AG04450 (cell line): ENCODE data around the gene VAMP8. TPM values are rescaled to one million over a fixed set of nuclear protein-coding genes. Genes with fewer than 3 reads are reported as not detected.
"Not testable (repeated sequence)": the region's sequence is repeated elsewhere in the genome, so short reads cannot be mapped to it uniquely, and the experiment has no call there.

Experiments
- CTCF ChIA-PET: fragments of 300-600, 350-600 bp; formaldehyde crosslinking; extraction: SDS; loops from one replicate; lab custom pipeline; 2022; ENCODE audit warnings: antibody characterized with exemption, inconsistent platforms; lab: Charles Lee
- POLR2A ChIA-PET: fragments of 350-600 bp; formaldehyde crosslinking; extraction: SDS; loops from one replicate; lab custom pipeline; 2021; ENCODE audit warnings: antibody characterized with exemption, inconsistent platforms; lab: Yijun Ruan, JAX
- DNase-seq: peaks from one replicate; pipeline ENCODE4 v3.0.0-alpha.2; 2011; ENCODE audit warnings: low read depth, low spot score
- H3K27ac ChIP-seq: one replicate; pipeline ENCODE4 v1.5.1; 2012; ENCODE audit warnings: low read depth, low read length, control low read depth
- H3K27me3 ChIP-seq: one replicate; pipeline ENCODE4 v1.6.0; 2012; ENCODE audit warnings: low read length; ENCODE audit not compliant: control insufficient read depth, insufficient read depth
- H3K4me3 ChIP-seq: 2 replicates; pipeline ENCODE4 v1.5.1; 2011; ENCODE audit warnings: mild to moderate bottlenecking, low read depth, low read length, control low read depth
- H3K9me3 ChIP-seq: 2 replicates; pipeline ENCODE4 v1.5.1; 2012; ENCODE audit warnings: low read length; ENCODE audit not compliant: control insufficient read depth, insufficient read depth
- polyA plus RNA-seq: library from polyadenylated mRNA; depleted of rRNA; stranded (reverse); fragments of >200 nt; gene quantifications from 2 replicates; pipeline ENCODE4 v1.2.3, GENCODE V29; 2011
- TF ChIP-seq, protein P1 (sequence below): IDR thresholded peaks from 2 replicates; pipeline ENCODE4 v1.5.1; 2011; ENCODE audit warnings: low read depth, low read length, control low read depth, inconsistent platforms

VAMP8 gene
- polyA plus RNA-seq, 1 experiment: 3.6 TPM

DNA sequence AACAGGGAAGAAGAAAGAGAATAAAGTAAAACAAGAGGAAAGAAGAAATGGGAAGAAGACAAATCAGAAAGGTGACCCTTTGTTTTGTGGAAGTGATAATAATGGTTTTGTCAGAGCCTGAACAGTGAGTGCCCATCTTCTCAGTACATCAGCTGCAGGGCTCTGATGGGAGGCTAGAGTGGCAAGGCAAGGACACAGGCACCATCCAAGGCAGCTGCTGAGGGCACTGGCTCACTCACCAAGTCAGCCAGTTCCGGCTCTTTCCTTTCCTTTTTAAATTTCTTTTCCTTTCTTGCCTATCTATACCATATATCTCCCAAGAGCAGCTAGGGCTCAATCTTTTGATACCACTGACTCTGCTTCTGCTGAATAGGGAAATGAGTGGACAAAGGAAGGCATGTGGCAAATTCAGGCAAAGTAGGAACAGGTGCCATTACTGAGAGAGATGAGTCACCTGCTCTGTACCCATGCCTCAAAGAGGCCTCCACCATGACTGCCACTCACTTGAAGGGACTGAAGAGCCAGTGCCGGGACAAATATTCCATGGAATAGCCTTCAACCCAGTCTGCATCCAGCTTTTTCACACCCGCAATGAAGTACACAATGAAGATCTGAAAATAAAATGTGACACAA lies 22.3 kb upstream of the VAMP8 start:
- ChIA-PET POLR2A (no interaction called here), CTCF (interaction anchor here (1.4 kb wide), 1 partner anchor 202 kb away, joined by 3 read pairs; no protein-coding TSS in a partner anchor)
- no peak overlapping the region for H3K4me3 ChIP-seq
- no peak overlapping the region for H3K27ac ChIP-seq
- H3K27me3 ChIP-seq: no peaks in the 10 kb centered on the region
- TF ChIP-seq, protein P1, sequence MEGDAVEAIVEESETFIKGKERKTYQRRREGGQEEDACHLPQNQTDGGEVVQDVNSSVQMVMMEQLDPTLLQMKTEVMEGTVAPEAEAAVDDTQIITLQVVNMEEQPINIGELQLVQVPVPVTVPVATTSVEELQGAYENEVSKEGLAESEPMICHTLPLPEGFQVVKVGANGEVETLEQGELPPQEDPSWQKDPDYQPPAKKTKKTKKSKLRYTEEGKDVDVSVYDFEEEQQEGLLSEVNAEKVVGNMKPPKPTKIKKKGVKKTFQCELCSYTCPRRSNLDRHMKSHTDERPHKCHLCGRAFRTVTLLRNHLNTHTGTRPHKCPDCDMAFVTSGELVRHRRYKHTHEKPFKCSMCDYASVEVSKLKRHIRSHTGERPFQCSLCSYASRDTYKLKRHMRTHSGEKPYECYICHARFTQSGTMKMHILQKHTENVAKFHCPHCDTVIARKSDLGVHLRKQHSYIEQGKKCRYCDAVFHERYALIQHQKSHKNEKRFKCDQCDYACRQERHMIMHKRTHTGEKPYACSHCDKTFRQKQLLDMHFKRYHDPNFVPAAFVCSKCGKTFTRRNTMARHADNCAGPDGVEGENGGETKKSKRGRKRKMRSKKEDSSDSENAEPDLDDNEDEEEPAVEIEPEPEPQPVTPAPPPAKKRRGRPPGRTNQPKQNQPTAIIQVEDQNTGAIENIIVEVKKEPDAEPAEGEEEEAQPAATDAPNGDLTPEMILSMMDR: no peak
- DNase-seq: no peak
- H3K9me3 ChIP-seq: no peaks in the 10 kb centered on the region

DNA sequence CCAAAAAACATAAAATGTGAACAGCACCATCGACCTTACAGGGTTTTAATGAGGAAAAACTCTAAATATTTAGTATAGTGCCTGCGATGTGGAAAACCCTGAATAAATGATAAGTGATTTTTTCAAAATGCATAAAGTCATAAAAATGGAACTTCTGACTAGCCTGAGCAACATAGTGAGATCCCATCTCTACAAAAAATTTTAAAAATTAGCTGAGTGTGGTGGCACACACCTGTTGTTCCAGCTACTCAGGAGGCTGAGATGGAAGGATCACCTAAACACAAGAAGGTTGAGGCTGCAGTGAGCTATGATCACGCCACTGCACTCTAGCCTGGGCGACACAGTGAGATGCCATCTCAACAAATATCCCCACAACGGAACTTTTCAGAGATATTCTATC lies 20.3 kb upstream of the VAMP8 start:
- CTCF ChIA-PET: interaction anchor here (1.1 to 1.4 kb wide), 2 partner anchors 136 to 202 kb away, joined by 3 to 4 read pairs; partner anchors contain the start of genes ELMOD3 and RETSAT
- H3K9me3 ChIP-seq: no peaks in the 10 kb centered on the region
- no peak for DNase-seq
- TF ChIP-seq, protein P1: no peak
- POLR2A ChIA-PET: interaction anchor here (1.3 to 1.6 kb wide), 3 partner anchors 11 to 18 kb away, joined by 3 to 6 read pairs (median 4); partner anchors contain the start of gene MAT2A
- no peak overlapping the region for H3K4me3 ChIP-seq
- no peak overlapping the region for H3K27ac ChIP-seq
- no peaks in the 10 kb centered on the region for H3K27me3 ChIP-seq

DNA sequence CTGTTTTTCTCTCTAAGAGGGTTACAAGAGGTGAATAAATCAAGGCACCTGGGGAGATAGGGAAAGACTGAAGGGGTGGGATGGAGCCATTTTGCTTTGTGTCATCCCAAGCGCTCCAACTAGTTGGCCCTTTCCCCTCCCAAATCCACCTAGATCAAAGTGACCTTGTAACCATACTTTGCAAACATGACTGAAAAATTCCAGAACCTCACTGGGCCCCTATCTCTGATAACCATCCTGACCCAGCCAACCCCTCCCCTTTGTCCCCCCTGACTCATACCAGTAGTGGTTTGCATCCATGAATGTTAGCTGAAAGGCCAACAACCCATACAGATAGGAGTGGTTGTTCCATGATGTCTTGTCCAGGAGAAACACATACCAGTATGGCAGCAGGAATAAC lies 19.2 kb upstream of the VAMP8 start:
- DNase-seq: no peak
- ChIA-PET POLR2A (interaction anchor here (1.6 kb wide), 1 partner anchor 20 kb away, joined by 4 read pairs; the partner anchor contains the start of gene MAT2A), CTCF (no interaction called here)
- TF ChIP-seq, protein P1: no peak
- H3K4me3 ChIP-seq: no peak overlapping the region
- H3K27me3 ChIP-seq: no peaks in the 10 kb centered on the region
- no peak overlapping the region for H3K27ac ChIP-seq
- no peaks in the 10 kb centered on the region; the same call in 1 of the 2 replicates for H3K9me3 ChIP-seq

DNA sequence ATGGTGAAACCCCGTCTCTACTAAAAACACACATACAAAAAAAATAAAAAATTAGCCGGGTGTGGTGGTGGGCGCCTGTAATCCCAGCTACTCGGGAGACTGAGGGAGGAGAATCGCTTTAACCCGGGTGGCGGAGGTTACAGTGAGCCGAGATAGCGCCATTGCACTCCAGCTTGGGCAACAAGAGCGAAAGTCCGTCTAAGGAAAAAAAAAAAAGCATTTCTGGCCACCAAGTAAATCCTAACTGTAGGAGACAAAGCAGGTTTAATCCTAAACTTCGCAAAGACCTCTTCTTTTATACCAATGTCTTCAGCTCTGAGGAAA lies 17.0 kb upstream of the VAMP8 start:
- peak overlapping the region; percentile 92 for H3K4me3 ChIP-seq
- not testable (repeated sequence) for H3K27ac ChIP-seq, DNase-seq, H3K27me3 ChIP-seq, H3K9me3 ChIP-seq
- CTCF ChIA-PET: interaction anchor here (0.7 to 2.0 kb wide), 6 partner anchors 8 to 146 kb away, joined by 3 to 14 read pairs (median 6); partner anchors contain the start of gene C2orf68
- POLR2A ChIA-PET: interaction anchor here (2.2 to 2.3 kb wide), 2 partner anchors 10 to 21 kb away, joined by 8 to 9 read pairs; partner anchors contain the start of gene MAT2A

DNA sequence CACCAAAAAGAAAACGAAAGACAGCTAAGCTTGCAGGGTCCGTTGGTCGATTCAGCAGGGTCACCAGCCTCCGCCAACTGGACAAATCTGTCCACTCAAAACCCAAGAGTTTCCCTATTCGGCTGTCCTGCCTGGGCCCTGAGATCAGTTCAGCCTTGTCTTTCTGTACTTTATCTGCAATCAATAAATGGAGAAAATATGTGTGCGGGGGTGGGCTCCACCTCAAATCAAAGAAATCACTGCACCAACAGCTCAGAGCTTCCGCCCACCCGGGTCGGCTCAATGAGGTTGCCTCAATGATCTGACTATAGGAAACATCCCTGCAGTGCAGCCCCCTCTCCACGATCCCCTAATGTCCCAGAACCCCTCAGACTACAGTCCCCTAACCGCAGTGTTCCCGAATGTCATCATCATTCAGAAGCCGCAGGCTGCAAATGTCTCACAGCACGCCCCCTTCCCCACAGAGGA lies 16.5 kb upstream of the VAMP8 start:
- Histone ChIP-seq H3K27ac (peak overlapping the region; percentile 31), H3K27me3 (no peaks in the 10 kb centered on the region), H3K9me3 (no peaks in the 10 kb centered on the region; the same call in 1 of the 2 replicates), H3K4me3 (peak overlapping the region; percentile 92)
- ChIA-PET POLR2A (interaction anchor here (1.0 to 2.3 kb wide), 3 partner anchors 9 to 22 kb away, joined by 6 to 9 read pairs (median 8); partner anchors contain the start of gene MAT2A), CTCF (interaction anchor here (0.6 to 1.8 kb wide), 4 partner anchors 9 to 600 kb away, joined by 3 to 14 read pairs (median 8); no protein-coding TSS in a partner anchor)
- TF ChIP-seq, protein P1: no peak
- no peak for DNase-seq
